PFSK-1 (cell line): Measurements from ENCODE around the gene NEDD4L.

Experiments
- FOXP2 ChIP-seq: optimal IDR thresholded peaks from 2 replicates; pipeline ENCODE3; 2011; ENCODE audit warnings: borderline replicate concordance, control low read depth, inconsistent platforms; ENCODE audit not compliant: insufficient read depth; ENCODE audit errors: extremely low read length, extremely low read depth
- POLR2AphosphoS5 ChIP-seq: IDR thresholded peaks from 2 replicates; pipeline ENCODE4 v1.6.1; 2012; ENCODE audit warnings: low read depth, mild to moderate bottlenecking, control low read depth, low read length, moderate library complexity
- REST ChIP-seq, 2 experiments: IDR thresholded peaks; 2 replicates each; pipeline versions ENCODE4 v1.6.1 to v1.8.0; 2011 to 2012; ENCODE audit warnings: low read depth in 2 of 2, low read length in 2 of 2, control low read depth in 1 of 2, inconsistent platforms in 1 of 2, mild to moderate bottlenecking in 1 of 2, moderate library complexity in 1 of 2; ENCODE audit not compliant: insufficient read depth in 1 of 2
- SIN3A ChIP-seq: IDR thresholded peaks from 2 replicates; pipeline ENCODE4 v1.6.1; 2012; ENCODE audit warnings: mild to moderate bottlenecking, low read length, moderate library complexity, borderline replicate concordance; ENCODE audit not compliant: insufficient read depth
- TAF1 ChIP-seq: IDR thresholded peaks from 2 replicates; pipeline ENCODE4 v1.6.1; 2012; ENCODE audit warnings: low read length, control low read depth, borderline replicate concordance; ENCODE audit not compliant: insufficient read depth

GRCh38 chr18:58264840-58265239, 220.8 kb downstream of the NEDD4L start:
- TF ChIP-seq REST (IDR thresholded peaks at IDR 0.05; ENCODE audit: insufficient read depth in 1 of 2, low read depth in 2 of 2, low read length in 2 of 2) (no peak), POLR2AphosphoS5 (no peak), TAF1 (no peak), SIN3A (no peak), FOXP2 (no peak)
